Body of pancreas (tissue), 4 donors: ENCODE data around the gene CTAG2.

ENCODE experiments used
- CTCF ChIP-seq, 7 experiments: fragments of 450-650 bp in 4 of 7; fragments of 200-600 bp in 3 of 7; sonication (generic) in 3 of 7; IDR thresholded peaks; one replicate each; pipeline ENCODE4 v1.5.1; 2016 to 2019; ENCODE audit warnings: antibody characterized with exemption in 7 of 7
- POLR2A ChIP-seq, 3 donors: fragments of 450-650 bp; IDR thresholded peaks; one replicate each; pipeline ENCODE4 v1.6.1; 2016; ENCODE audit warnings: antibody characterized with exemption in 3 of 3, mild to moderate bottlenecking in 2 of 3

DNA sequence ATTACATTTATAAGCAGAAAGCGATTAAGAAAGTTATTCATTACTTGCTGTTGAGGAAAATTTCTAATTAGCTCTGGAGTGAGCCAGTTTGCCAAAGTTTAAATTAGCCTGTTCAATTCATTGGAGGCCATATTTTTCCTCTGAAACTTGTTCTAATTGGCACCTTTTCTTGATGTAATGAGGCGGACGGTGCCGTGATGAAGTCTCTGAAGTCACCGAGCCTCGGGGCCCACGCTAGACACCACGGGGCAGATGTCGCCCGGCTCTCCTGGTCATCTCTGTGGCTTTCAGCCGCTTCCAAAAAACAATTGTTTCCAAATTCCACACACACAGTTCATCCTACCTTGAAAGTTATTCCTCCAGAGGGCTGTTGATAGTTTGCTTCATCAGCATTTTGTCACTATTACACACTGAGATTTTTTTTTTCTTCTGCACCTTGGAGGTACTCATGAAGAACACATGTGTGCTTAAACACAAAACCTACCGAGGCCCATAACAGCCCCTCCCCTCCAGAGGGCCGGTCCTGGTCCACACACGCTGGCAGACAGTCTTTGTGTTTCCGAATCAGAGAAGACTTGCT lies 3.9 kb upstream of the CTAG2 start:
- no peak for TF ChIP-seq CTCF (IDR thresholded peaks at IDR 0.05)
- TF ChIP-seq POLR2A (IDR thresholded peaks at IDR 0.05), result no peak
